GM23248 (cell line): ENCODE measurements around the gene AGAP1. TPM values are rescaled to one million over a fixed set of nuclear protein-coding genes. Genes with fewer than 3 reads are reported as not detected.

Experiments
- DNase-seq: peaks from one replicate; pipeline ENCODE4 v3.0.0-alpha.2; 2015
- H2AFZ ChIP-seq: fragments of 200-600 bp; sonication (generic); 2 replicates; pipeline ENCODE4 v1.6.1; 2016; ENCODE audit warnings: antibody characterized with exemption
- H3F3A ChIP-seq: fragments of 200-600 bp; sonication (generic); 2 replicates; pipeline ENCODE4 v1.6.1; 2016; ENCODE audit warnings: mild to moderate bottlenecking, antibody characterized with exemption, mixed run types; ENCODE audit not compliant: insufficient read depth
- H3K27ac ChIP-seq: fragments of 200-600 bp; sonication (generic); 2 replicates; pipeline ENCODE4 v1.5.1; 2016; ENCODE audit warnings: mild to moderate bottlenecking
- H3K27me3 ChIP-seq: fragments of 200-600 bp; sonication (generic); replicated peaks from 2 replicates; pipeline ENCODE4 v1.6.1; 2016; ENCODE audit warnings: mild to moderate bottlenecking; ENCODE audit not compliant: insufficient read depth
- H3K36me3 ChIP-seq: fragments of 200-600 bp; sonication (generic); 2 replicates; pipeline ENCODE4 v1.6.1; 2016; ENCODE audit warnings: low read depth, mild to moderate bottlenecking
- H3K4me1 ChIP-seq: fragments of 200-600 bp; sonication (generic); 2 replicates; pipeline ENCODE4 v1.6.1; 2016; ENCODE audit warnings: mild to moderate bottlenecking; ENCODE audit not compliant: insufficient read depth
- H3K4me2 ChIP-seq: fragments of 200-600 bp; sonication (generic); one replicate; pipeline ENCODE4 v1.6.1; 2016; ENCODE audit warnings: mild to moderate bottlenecking; ENCODE audit not compliant: unreplicated experiment
- H3K4me3 ChIP-seq: fragments of 200-600 bp; sonication (generic); 2 replicates; pipeline ENCODE4 v1.5.1; 2016; ENCODE audit warnings: mild to moderate bottlenecking
- H3K79me2 ChIP-seq: fragments of 200-600 bp; sonication (generic); 2 replicates; pipeline ENCODE4 v1.6.1; 2016; ENCODE audit warnings: mild to moderate bottlenecking; ENCODE audit not compliant: insufficient read depth
- H3K9ac ChIP-seq: fragments of 200-600 bp; sonication (generic); 2 replicates; pipeline ENCODE4 v1.6.1; 2016; ENCODE audit warnings: mild to moderate bottlenecking
- H3K9me2 ChIP-seq: fragments of 200-600 bp; sonication (generic); 2 replicates; pipeline ENCODE4 v1.6.1; 2016; ENCODE audit warnings: mixed run types, mild to moderate bottlenecking, moderate library complexity; ENCODE audit not compliant: insufficient read depth
- H3K9me3 ChIP-seq: fragments of 200-600 bp; sonication (generic); one replicate; pipeline ENCODE4 v1.6.1; 2017; ENCODE audit warnings: low read depth
- H4K20me1 ChIP-seq: fragments of 200-600 bp; sonication (generic); 2 replicates; pipeline ENCODE4 v1.6.0; 2016; ENCODE audit not compliant: insufficient read depth
- EZH2 ChIP-seq: fragments of 200-600 bp; sonication (generic); IDR thresholded peaks from 2 replicates; pipeline ENCODE4 v1.6.1; 2018; ENCODE audit warnings: antibody characterized with exemption, mild to moderate bottlenecking; ENCODE audit not compliant: insufficient read depth, poor library complexity, severe bottlenecking
- EZH2phosphoT487 ChIP-seq: fragments of 200-600 bp; sonication (generic); IDR thresholded peaks from 2 replicates; pipeline ENCODE4 v1.6.1; 2018; ENCODE audit warnings: antibody characterized with exemption, moderate library complexity, mild to moderate bottlenecking, low read depth; ENCODE audit not compliant: insufficient read depth
- whole genome bisulfite sequencing, 2 experiments: methylation state at CpG; one replicate each; pipeline ENCODE4 v1.1.6; 2015 to 2017; ENCODE audit warnings: low lambda C conversion rate in 2 of 2, low coverage in 1 of 2; ENCODE audit errors: missing lambda C conversion rate in 2 of 2; 5-methylcytosine and 5-hydroxymethylcytosine counted together
- in situ Hi-C: fragments of 300-500 bp; cut with MboI; formaldehyde crosslinking; loops from 2 replicates; pipeline ENCODE4 v1.15.0; 2020
- polyA plus RNA-seq: library from polyadenylated mRNA; unstranded; fragments of >200 nt; fragmentation: Nextera tagmentation; extraction: Ambion mirVana; gene quantifications from 2 replicates; pipeline ENCODE4 v1.2.1, GENCODE V29; 2016
- total RNA-seq: library from RNA; depleted of rRNA; stranded (reverse); fragments of >200 nt; shearing (Covaris generic); gene quantifications from 2 replicates; pipeline ENCODE4 v1.2.3, GENCODE V29; 2014

The AGAP1 gene
- total and polyA plus RNA-seq, 2 experiments from 2014 or later: 2.2 to 9.9 TPM

- Histone ChIP-seq H3K79me2 (no peaks in the 10 kb centered on the region), H2AFZ (no peak overlapping the region), H3K27me3 (no peaks in the 10 kb centered on the region), H3K9me3 (no peaks in the 10 kb centered on the region), H3K27ac (no peak overlapping the region), H3K4me3 (no peak overlapping the region), H3F3A (no peaks in the 10 kb centered on the region), H3K4me2 (no peak overlapping the region), H3K9ac (no peak overlapping the region), H3K36me3 (no peaks in the 10 kb centered on the region), H3K9me2 (no peaks in the 10 kb centered on the region), H3K4me1 (no peaks in the 10 kb centered on the region), H4K20me1 (no peaks in the 10 kb centered on the region)
- no peak for DNase-seq
- in situ Hi-C loops: no loop called here
- 94 to 100% methylated on average over 1 of the region's 1 CpG for WGBS, 2 experiments
- TF ChIP-seq EZH2 (no peak), EZH2phosphoT487 (no peak)
These were observed 406.8 kb downstream of the AGAP1 start for GRCh38 chr2:235900631-235901030.

- H3K27me3 ChIP-seq: no peaks in the 10 kb centered on the region
- no peak overlapping the region for H3K9ac ChIP-seq
- WGBS, 2 experiments: 100% methylated on average over 1 of the region's 1 CpG
- no peaks in the 10 kb centered on the region for H3K9me3 ChIP-seq
- H2AFZ ChIP-seq: no peak overlapping the region
- no peaks in the 10 kb centered on the region for H3K4me1 ChIP-seq
- no peaks in the 10 kb centered on the region for H3K9me2 ChIP-seq
- in situ Hi-C loops: no loop called here
- no peak overlapping the region for H3K4me2 ChIP-seq
- H3K79me2 ChIP-seq: no peaks in the 10 kb centered on the region
- no peaks in the 10 kb centered on the region for H3K36me3 ChIP-seq
- no peak for DNase-seq
- no peak overlapping the region for H3K27ac ChIP-seq
- H3F3A ChIP-seq: no peaks in the 10 kb centered on the region
- no peaks in the 10 kb centered on the region for H4K20me1 ChIP-seq
- no peak overlapping the region for H3K4me3 ChIP-seq
- TF ChIP-seq EZH2phosphoT487 (no peak), EZH2 (no peak)
These were observed 407.4 kb downstream of the AGAP1 start for GRCh38 chr2:235901243-235901642.

- in situ Hi-C loops: no loop called here
- WGBS, 2 experiments: 87 to 89% methylated on average over 21 of the region's 21 CpGs
- no peaks in the 10 kb centered on the region for H3K27me3 ChIP-seq
- no peaks in the 10 kb centered on the region for H3K9me3 ChIP-seq
- H3K36me3 ChIP-seq: no peaks in the 10 kb centered on the region; the same call in 1 of the 2 replicates
- no peaks in the 10 kb centered on the region for H3K4me1 ChIP-seq
- H3K9ac ChIP-seq: no peak overlapping the region
- no peak overlapping the region for H3K27ac ChIP-seq
- no peaks in the 10 kb centered on the region for H3K79me2 ChIP-seq
- H3K4me2 ChIP-seq: no peak overlapping the region
- no peak overlapping the region for H3K4me3 ChIP-seq
- no peaks in the 10 kb centered on the region for H3K9me2 ChIP-seq
- H2AFZ ChIP-seq: no peak overlapping the region
- no peak for DNase-seq
- no peaks in the 10 kb centered on the region for H3F3A ChIP-seq
- H4K20me1 ChIP-seq: no peaks in the 10 kb centered on the region
- TF ChIP-seq EZH2 (no peak), EZH2phosphoT487 (no peak)
These were observed 410.1 kb downstream of the AGAP1 start for GRCh38 chr2:235903782-235904584.

- Histone ChIP-seq H3K9me2 (no peaks in the 10 kb centered on the region), H3F3A (no peaks in the 10 kb centered on the region), H3K27ac (no peak overlapping the region), H3K36me3 (no peaks in the 10 kb centered on the region; the same call in 1 of the 2 replicates), H3K4me1 (no peaks in the 10 kb centered on the region), H3K4me3 (no peak overlapping the region), H3K9ac (no peak overlapping the region), H3K9me3 (no peaks in the 10 kb centered on the region), H3K4me2 (no peak overlapping the region), H4K20me1 (no peaks in the 10 kb centered on the region), H2AFZ (no peak overlapping the region), H3K79me2 (no peaks in the 10 kb centered on the region), H3K27me3 (no peaks in the 10 kb centered on the region)
- WGBS, 2 experiments: 84 to 85% methylated on average over 6 of the region's 6 CpGs
- DNase-seq: no peak
- TF ChIP-seq EZH2phosphoT487 (no peak), EZH2 (no peak)
- in situ Hi-C loops: no loop called here
These were observed 410.7 kb downstream of the AGAP1 start for GRCh38 chr2:235904585-235904931.
